CD4-positive, alpha-beta T cell (primary cell): ENCODE measurements around the gene SLC22A13. TPM values are rescaled to one million over a fixed set of nuclear protein-coding genes. Genes with fewer than 3 reads are reported as not detected.

Experiments
- ATAC-seq: fragments of 200-7000 bp; cut with Tn5 transposase; one replicate; pipeline ENCODE4 v1.10.0; 2022; ENCODE audit warnings: mild to moderate bottlenecking; ENCODE audit not compliant: poor library complexity
- CTCF ChIA-PET: fragments of 350-600 bp; sonication (Branson Sonifier 250); formaldehyde crosslinking; loops from one replicate; lab custom pipeline; 2021; ENCODE audit warnings: antibody characterized with exemption, inconsistent platforms; lab: Charles Lee
- POLR2A ChIA-PET: fragments of 350-600 bp; sonication (Branson Sonifier 250); formaldehyde crosslinking; loops from one replicate; lab custom pipeline; 2021; ENCODE audit warnings: antibody characterized with exemption, inconsistent platforms; lab: Charles Lee
- DNase-seq, 14 experiments: peaks; one replicate each; pipeline ENCODE4 v3.0.0-alpha.2; 2013 to 2020; ENCODE audit warnings: mixed read lengths in 2 of 14
- H3K27ac ChIP-seq, 2 donors: one replicate each; pipeline versions ENCODE4 v1.5.1 to v1.7.0; 2013; ENCODE audit warnings: low read length in 2 of 2, low read depth in 1 of 2, mild to moderate bottlenecking in 1 of 2
- H3K27me3 ChIP-seq, 2 experiments: 1 replicate in 1 of 2; 2 replicates in 1 of 2; pipeline versions ENCODE4 v1.6.1 to v1.7.0; 2013; ENCODE audit warnings: low read length in 2 of 2, control low read depth in 1 of 2, mild to moderate bottlenecking in 1 of 2, moderate library complexity in 1 of 2; ENCODE audit not compliant: insufficient read depth in 2 of 2, control insufficient read depth in 1 of 2
- H3K36me3 ChIP-seq: one replicate; pipeline ENCODE4 v1.6.1; 2013; ENCODE audit warnings: low read length, control low read depth; ENCODE audit not compliant: insufficient read depth
- H3K4me1 ChIP-seq: one replicate; pipeline ENCODE4 v1.6.1; 2013; ENCODE audit warnings: low read length, control low read depth; ENCODE audit not compliant: insufficient read depth
- H3K4me3 ChIP-seq: one replicate; pipeline ENCODE4 v1.5.1; 2013; ENCODE audit warnings: mild to moderate bottlenecking, low read length, moderate library complexity
- H3K9me3 ChIP-seq, 2 experiments: 1 replicate in 1 of 2; 2 replicates in 1 of 2; pipeline versions ENCODE4 v1.6.1 to v1.7.0; 2013; ENCODE audit warnings: low read length in 2 of 2, mild to moderate bottlenecking in 2 of 2, control low read depth in 1 of 2, moderate library complexity in 1 of 2; ENCODE audit not compliant: control insufficient read depth in 1 of 2, insufficient read depth in 1 of 2
- H3K27ac Mint-ChIP-seq: one replicate; pipeline ENCODE4 v1.8.0; 2020; ENCODE audit warnings: mixed read lengths
- H3K27me3 Mint-ChIP-seq: one replicate; pipeline ENCODE4 v1.8.0; 2021; ENCODE audit warnings: mixed read lengths
- H3K36me3 Mint-ChIP-seq: one replicate; pipeline ENCODE4 v1.8.0; 2021; ENCODE audit warnings: low read depth, mixed read lengths
- H3K4me1 Mint-ChIP-seq: one replicate; pipeline ENCODE4 v1.8.0; 2021; ENCODE audit warnings: low read depth, mixed read lengths
- H3K4me3 Mint-ChIP-seq: one replicate; pipeline ENCODE4 v1.8.0; 2020; ENCODE audit warnings: mild to moderate bottlenecking, mixed read lengths
- H3K9me3 Mint-ChIP-seq: one replicate; pipeline ENCODE4 v1.8.0; 2020; ENCODE audit warnings: mixed read lengths
- CTCF ChIP-seq: fragments of 200-600 bp; IDR thresholded peaks from one replicate; pipeline ENCODE4 v1.8.0; 2022; ENCODE audit warnings: antibody characterized with exemption, mild to moderate bottlenecking
- intact Hi-C, 2 experiments: fragments of 100-400 bp; cut with DNase I in 1 of 2; cut with micrococcal nuclease in 1 of 2; formaldehyde crosslinking; loops; one replicate each; pipeline versions ENCODE4 v1.15.1 to v1.9.0; 2023 to 2025; cut with DNase I, micrococcal nuclease
- total RNA-seq, 174 experiments: library from RNA in 2 of 174; stranded (reverse) in 2 of 174; gene quantifications; one replicate each; pipeline ENCODE4 v1.2.3 and lab custom pipeline; 2021 to 2026

The SLC22A13 gene
- total RNA-seq, 2 experiments from 2014 or later: 0.19 to 0.22 TPM

GRCh38 chr3:38278841-38279240 is 13.2 kb downstream of the SLC22A13 start:
- ChIA-PET CTCF (no interaction called here), POLR2A (no interaction called here)
- Mint-ChIP-seq H3K4me3 (no peak overlapping the region), H3K4me1 (no peaks in the 10 kb centered on the region), H3K9me3 (no peaks in the 10 kb centered on the region), H3K36me3 (no peaks in the 10 kb centered on the region), H3K27ac (no peak overlapping the region), H3K27me3 (no peaks in the 10 kb centered on the region)
- no peak overlapping the region for H3K27ac ChIP-seq
- H3K4me3 ChIP-seq: no peak overlapping the region
- DNase-seq: no peak
- TF ChIP-seq CTCF: no peak
- intact Hi-C loops: no loop called here
- no peaks in the 10 kb centered on the region for H3K9me3 ChIP-seq
- no peak for ATAC-seq
- H3K27me3 ChIP-seq: no peaks in the 10 kb centered on the region
- no peaks in the 10 kb centered on the region for H3K36me3 ChIP-seq
- H3K4me1 ChIP-seq: no peaks in the 10 kb centered on the region

GRCh38 chr3:38281895-38282686 is 16.5 kb downstream of the SLC22A13 start, which contains the start of gene SLC22A14:
SLC22A14 (plus strand) TSS chr3:38282294; CDS start chr3:38306027, 23,733 bp downstream.
- Mint-ChIP-seq H3K27me3 (no peaks in the 10 kb centered on the region), H3K27ac (no peak within 1 kb of the TSS), H3K4me1 (no peaks in the 10 kb centered on the region), H3K4me3 (no peak within 1 kb of the TSS), H3K9me3 (no peaks in the 10 kb centered on the region), H3K36me3 (no peaks in the 10 kb centered on the region)
- Histone ChIP-seq H3K9me3 (no peaks in the 10 kb centered on the region), H3K4me1 (no peaks in the 10 kb centered on the region), H3K27me3 (no peaks in the 10 kb centered on the region), H3K36me3 (no peaks in the 10 kb centered on the region), H3K27ac (no peak within 1 kb of the TSS), H3K4me3 (no peak within 1 kb of the TSS)
- DNase-seq (no peak), ATAC-seq (no peak)
- TF ChIP-seq CTCF: no peak
- CTCF ChIA-PET: no interaction called here
- POLR2A ChIA-PET: no interaction called here
- intact Hi-C loops: no loop called here

GRCh38 chr3:38283810-38284755 is 18.5 kb downstream of the SLC22A13 start:
- Mint-ChIP-seq H3K27ac (no peak overlapping the region), H3K4me3 (no peak overlapping the region), H3K4me1 (no peaks in the 10 kb centered on the region), H3K36me3 (no peaks in the 10 kb centered on the region), H3K27me3 (no peaks in the 10 kb centered on the region), H3K9me3 (no peaks in the 10 kb centered on the region)
- H3K27me3 ChIP-seq: no peaks in the 10 kb centered on the region
- no peak overlapping the region for H3K4me3 ChIP-seq
- ChIA-PET POLR2A (no interaction called here), CTCF (no interaction called here)
- no peak for ATAC-seq
- no peaks in the 10 kb centered on the region for H3K36me3 ChIP-seq
- H3K27ac ChIP-seq: no peak overlapping the region
- H3K9me3 ChIP-seq: no peaks in the 10 kb centered on the region
- intact Hi-C loops: no loop called here
- no peak for TF ChIP-seq CTCF
- no peaks in the 10 kb centered on the region for H3K4me1 ChIP-seq
- DNase-seq: no peak
